ENCODE measurements around the gene CACNG5.

The CACNG5 gene

DNA sequence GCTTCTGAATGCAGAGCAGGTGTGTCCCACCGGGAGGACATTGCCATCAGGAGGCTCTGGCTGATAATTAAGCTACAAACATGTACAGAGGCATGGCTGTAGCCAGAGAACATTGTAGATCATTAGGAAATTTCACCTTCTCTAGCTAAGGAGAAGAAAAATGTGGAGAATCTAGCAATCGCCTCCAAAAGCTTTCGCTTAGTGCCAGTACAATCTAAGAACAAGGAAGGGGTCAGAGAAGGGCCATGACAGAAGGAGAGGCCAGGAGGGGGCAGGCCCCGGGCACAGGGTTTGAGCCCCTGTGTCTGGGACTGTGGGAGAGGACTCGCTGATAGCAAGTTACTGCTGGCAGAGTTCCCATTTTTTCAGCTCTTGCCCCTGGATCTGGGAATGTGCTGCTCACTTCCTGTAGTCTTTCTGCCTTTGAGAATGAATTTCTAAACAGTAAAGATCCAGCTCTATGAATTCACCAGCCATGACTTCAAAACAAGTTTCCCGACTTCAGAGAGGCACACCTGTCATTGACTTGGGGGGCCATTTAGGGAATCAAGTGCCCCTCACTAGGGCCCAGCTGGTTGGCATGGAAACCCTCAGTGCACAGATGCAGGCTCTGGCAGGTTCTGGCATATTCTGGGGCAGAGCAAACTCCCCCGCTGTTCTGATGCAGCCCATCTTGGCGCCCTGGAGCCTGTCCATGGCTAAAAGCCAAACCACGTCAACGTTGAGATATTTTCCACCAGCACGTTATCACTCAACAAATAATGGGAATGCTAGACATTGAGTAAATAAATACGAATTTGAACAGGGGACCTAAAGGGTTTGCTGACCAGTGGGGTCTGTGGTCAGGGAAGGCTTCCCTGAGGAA is 70.1 kb downstream of the CACNG5 start:
- TF ChIP-seq, protein P1, sequence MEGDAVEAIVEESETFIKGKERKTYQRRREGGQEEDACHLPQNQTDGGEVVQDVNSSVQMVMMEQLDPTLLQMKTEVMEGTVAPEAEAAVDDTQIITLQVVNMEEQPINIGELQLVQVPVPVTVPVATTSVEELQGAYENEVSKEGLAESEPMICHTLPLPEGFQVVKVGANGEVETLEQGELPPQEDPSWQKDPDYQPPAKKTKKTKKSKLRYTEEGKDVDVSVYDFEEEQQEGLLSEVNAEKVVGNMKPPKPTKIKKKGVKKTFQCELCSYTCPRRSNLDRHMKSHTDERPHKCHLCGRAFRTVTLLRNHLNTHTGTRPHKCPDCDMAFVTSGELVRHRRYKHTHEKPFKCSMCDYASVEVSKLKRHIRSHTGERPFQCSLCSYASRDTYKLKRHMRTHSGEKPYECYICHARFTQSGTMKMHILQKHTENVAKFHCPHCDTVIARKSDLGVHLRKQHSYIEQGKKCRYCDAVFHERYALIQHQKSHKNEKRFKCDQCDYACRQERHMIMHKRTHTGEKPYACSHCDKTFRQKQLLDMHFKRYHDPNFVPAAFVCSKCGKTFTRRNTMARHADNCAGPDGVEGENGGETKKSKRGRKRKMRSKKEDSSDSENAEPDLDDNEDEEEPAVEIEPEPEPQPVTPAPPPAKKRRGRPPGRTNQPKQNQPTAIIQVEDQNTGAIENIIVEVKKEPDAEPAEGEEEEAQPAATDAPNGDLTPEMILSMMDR (conservative IDR thresholded peaks at IDR 0.05), result no peak
- H3K27ac ChIP-seq, result peak overlapping the region; percentile 36

DNA sequence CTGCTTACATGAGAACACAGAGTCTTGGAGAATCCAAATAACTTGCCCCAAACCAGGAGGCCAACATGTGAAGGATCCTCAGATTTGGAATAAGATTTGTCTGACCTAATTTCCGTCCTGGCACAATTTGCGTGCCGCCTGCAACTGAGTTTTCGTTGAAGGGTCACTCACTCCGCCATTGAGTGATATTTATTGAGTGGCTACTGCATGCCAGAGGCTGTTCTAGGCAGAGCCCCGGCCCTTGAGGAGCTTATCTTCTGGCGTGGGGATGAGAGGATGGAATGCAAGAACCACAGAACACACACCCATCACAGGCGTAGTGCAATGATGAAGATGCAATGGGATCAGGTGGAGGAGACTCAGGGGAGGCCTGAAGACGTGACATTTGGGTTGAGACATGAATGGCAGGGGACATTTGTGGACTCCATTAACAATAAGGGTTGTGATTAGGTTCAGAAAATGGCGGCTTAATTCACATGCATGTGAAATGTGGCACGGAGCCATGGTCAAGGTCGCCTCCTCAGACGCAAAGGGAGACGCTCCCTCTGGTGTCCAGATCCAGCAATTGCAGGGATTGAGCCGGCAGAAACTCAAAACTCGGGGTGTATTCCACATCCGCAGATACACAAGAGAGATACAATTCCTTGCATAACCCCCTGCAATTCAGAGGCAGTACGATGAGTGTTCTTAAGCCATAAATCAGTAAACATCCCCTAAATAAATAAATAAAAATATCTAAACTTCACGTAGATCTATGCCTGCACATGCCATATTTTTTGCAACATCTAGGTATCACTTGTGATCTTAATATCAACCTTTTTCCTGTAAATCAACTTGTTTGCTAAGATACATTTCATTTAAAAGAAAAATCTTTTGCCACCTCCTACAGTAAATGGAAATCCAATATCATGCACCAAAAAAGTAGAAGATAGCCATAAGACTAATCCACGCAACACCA is 71.7 kb downstream of the CACNG5 start:
- no peak overlapping the region for H3K27ac ChIP-seq
- TF ChIP-seq, protein P1 (conservative IDR thresholded peaks at IDR 0.05), result peak; percentile 93

GRCh38 chr17:66909804-66910373 is 75.0 kb downstream of the CACNG5 start:
- TF ChIP-seq, protein P1 (conservative IDR thresholded peaks at IDR 0.05), result no peak
- no peak overlapping the region for H3K27ac ChIP-seq

GRCh38 chr17:66910651-66911285 is 75.9 kb downstream of the CACNG5 start:
- H3K27ac ChIP-seq, result no peak overlapping the region
- TF ChIP-seq, protein P1 (conservative IDR thresholded peaks at IDR 0.05), result no peak

DNA sequence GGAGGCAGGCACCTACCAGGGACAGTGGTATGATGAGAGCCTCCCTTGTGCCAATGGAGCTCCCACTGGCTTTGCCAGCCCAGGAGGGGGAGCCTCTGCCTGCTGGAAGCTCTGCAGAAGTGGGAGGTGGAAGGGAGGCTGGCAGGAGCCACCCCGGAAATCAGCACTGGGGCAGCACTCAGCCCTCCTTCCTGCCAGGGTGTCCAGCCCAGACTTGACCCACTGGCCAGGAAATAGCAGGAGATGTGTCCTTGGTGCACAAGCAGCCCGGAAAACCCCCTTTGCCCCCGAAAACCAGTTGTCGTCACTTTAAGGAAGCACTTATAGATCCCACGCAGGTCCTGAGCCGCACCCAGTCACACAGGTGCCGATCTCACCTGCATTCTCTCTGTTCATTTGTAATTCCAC is 80.3 kb downstream of the CACNG5 start:
- TF ChIP-seq, protein P1 (conservative IDR thresholded peaks at IDR 0.05), result peak; percentile 77
- H3K27ac ChIP-seq, result peak overlapping the region; percentile 15; the same call in 1 of the 2 replicates

DNA sequence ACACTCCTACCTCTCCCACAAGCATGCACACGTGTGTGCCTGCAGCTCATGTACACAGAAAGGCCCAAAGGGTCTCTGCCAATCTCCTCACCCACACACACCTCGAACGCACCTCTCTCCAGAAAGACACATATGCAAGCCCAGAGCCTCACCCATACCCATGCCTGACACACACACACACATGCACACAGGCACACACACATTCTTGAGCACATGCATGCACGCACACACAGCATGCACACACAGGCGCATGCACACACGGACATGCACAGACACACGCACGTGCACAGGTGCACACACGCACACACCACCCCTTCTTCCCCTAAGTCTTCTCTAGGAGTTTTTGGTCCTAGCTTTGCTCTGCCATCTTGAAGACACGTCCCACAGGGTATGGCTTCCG is 80.9 kb downstream of the CACNG5 start:
- peak overlapping the region; percentile 15; the same call in 1 of the 2 replicates for H3K27ac ChIP-seq
- TF ChIP-seq, protein P1 (conservative IDR thresholded peaks at IDR 0.05), result no peak

Data from VCaP (cell line).